B cell (primary cell): ENCODE results near the gene CD6. TPM values are rescaled to one million over a fixed set of nuclear protein-coding genes. Genes with fewer than 3 reads are reported as not detected.

Experiments used
- ATAC-seq: fragments of 200-7000 bp; cut with Tn5 transposase; one replicate; pipeline ENCODE4 v1.10.0; 2021; ENCODE audit warnings: low read depth, mild to moderate bottlenecking, moderate number of reproducible peaks, moderate library complexity
- CTCF ChIA-PET: fragments of 350-600 bp; sonication (Branson Sonifier 250); formaldehyde crosslinking; loops from one replicate; lab custom pipeline; 2021; ENCODE audit warnings: antibody characterized with exemption, inconsistent platforms; lab: Charles Lee
- POLR2A ChIA-PET: fragments of 350-600 bp; sonication (Branson Sonifier 250); formaldehyde crosslinking; loops from one replicate; lab custom pipeline; 2021; ENCODE audit warnings: antibody characterized with exemption; lab: Charles Lee
- DNase-seq: peaks from one replicate; pipeline ENCODE4 v3.0.0; 2013
- H2AFZ ChIP-seq: 2 replicates; pipeline ENCODE4 v1.6.1; 2012; ENCODE audit warnings: mild to moderate bottlenecking, low read depth, low read length; ENCODE audit not compliant: insufficient read depth, poor library complexity, severe bottlenecking
- H3K27ac ChIP-seq, 2 donors: 1 replicate in 1 of 2; 2 replicates in 1 of 2; pipeline ENCODE4 v1.5.1; 2012 to 2013; ENCODE audit warnings: low read length in 2 of 2, mild to moderate bottlenecking in 2 of 2, moderate library complexity in 1 of 2
- H3K27me3 ChIP-seq, 4 experiments: fragments of 200-600 bp in 1 of 4; sonication (generic) in 1 of 4; replicated peaks in 1 of 4; 1 replicate in 2 of 4; 2 replicates in 2 of 4; pipeline versions ENCODE4 v1.6.1 to v1.7.0; 2013 to 2016; ENCODE audit warnings: low read length in 3 of 4, mild to moderate bottlenecking in 2 of 4, mixed read lengths in 1 of 4, moderate library complexity in 1 of 4; ENCODE audit not compliant: insufficient read depth in 4 of 4, control insufficient read depth in 3 of 4; ENCODE audit errors: control extremely low read depth in 1 of 4
- H3K36me3 ChIP-seq, 2 experiments: replicated peaks in 1 of 2; 1 replicate in 1 of 2; 2 replicates in 1 of 2; pipeline versions ENCODE4 v1.6.1 to v1.7.1; 2013; ENCODE audit warnings: low read length in 1 of 2; ENCODE audit not compliant: insufficient read depth in 2 of 2, control insufficient read depth in 1 of 2; ENCODE audit errors: control extremely low read depth in 1 of 2, extremely low read depth in 1 of 2
- H3K4me1 ChIP-seq, 2 donors: fragments of 200-600 bp in 1 of 2; sonication (generic) in 1 of 2; 1 replicate in 1 of 2; 2 replicates in 1 of 2; pipeline versions ENCODE4 v1.5.1 to v1.6.1; 2013 to 2017; ENCODE audit warnings: low read length in 2 of 2; ENCODE audit not compliant: control insufficient read depth in 2 of 2, insufficient read depth in 2 of 2
- H3K4me2 ChIP-seq: replicated peaks from 2 replicates; pipeline ENCODE3; 2012; ENCODE audit warnings: mild to moderate bottlenecking, low read depth, low read length; ENCODE audit not compliant: poor library complexity, severe bottlenecking
- H3K4me3 ChIP-seq, 5 experiments: fragments of 200-600 bp in 1 of 5; sonication (generic) in 1 of 5; 1 replicate in 3 of 5; 2 replicates in 2 of 5; pipeline versions ENCODE4 v1.5.1 to v1.7.0; 2011 to 2016; ENCODE audit warnings: low read length in 4 of 5, mild to moderate bottlenecking in 4 of 5, low read depth in 2 of 5, control low read depth in 1 of 5, moderate library complexity in 1 of 5; ENCODE audit not compliant: insufficient read depth in 1 of 5; ENCODE audit errors: control extremely low read depth in 1 of 5, extremely low read depth in 1 of 5
- H3K79me2 ChIP-seq: fragments of 200-600 bp; sonication (generic); one replicate; pipeline ENCODE4 v1.6.0; 2016; ENCODE audit warnings: low read length; ENCODE audit not compliant: control insufficient read depth, insufficient read depth
- H3K9ac ChIP-seq: fragments of 200-600 bp; sonication (generic); 2 replicates; pipeline ENCODE4 v1.6.1; 2017; ENCODE audit warnings: mild to moderate bottlenecking, low read length, moderate library complexity
- H3K9me3 ChIP-seq, 3 donors: one replicate each; pipeline versions ENCODE4 v1.6.1 to v1.7.1; 2013; ENCODE audit warnings: low read length in 2 of 3; ENCODE audit not compliant: control insufficient read depth in 2 of 3, insufficient read depth in 1 of 3; ENCODE audit errors: control extremely low read depth in 1 of 3
- H4K20me1 ChIP-seq: 2 replicates; pipeline ENCODE4 v1.6.0; 2012; ENCODE audit warnings: mild to moderate bottlenecking, low read length; ENCODE audit not compliant: insufficient read depth, control insufficient read depth, poor library complexity, severe bottlenecking
- H3K27ac Mint-ChIP-seq: one replicate; pipeline ENCODE4 v1.8.0; 2021; ENCODE audit warnings: mixed read lengths
- H3K27me3 Mint-ChIP-seq: one replicate; pipeline ENCODE4 v1.8.0; 2021; ENCODE audit warnings: mixed read lengths
- H3K4me1 Mint-ChIP-seq: one replicate; pipeline ENCODE4 v1.8.0; 2021; ENCODE audit warnings: mixed read lengths
- H3K4me3 Mint-ChIP-seq: one replicate; pipeline ENCODE4 v1.8.0; 2021; ENCODE audit warnings: mixed read lengths
- H3K9me3 Mint-ChIP-seq: one replicate; pipeline ENCODE4 v1.8.0; 2022; ENCODE audit warnings: mixed read lengths; ENCODE audit not compliant: insufficient read depth
- CTCF ChIP-seq: fragments of 200-600 bp; IDR thresholded peaks from one replicate; pipeline ENCODE4 v1.8.0; 2022; ENCODE audit warnings: antibody characterized with exemption, mild to moderate bottlenecking
- EZH2 ChIP-seq: IDR thresholded peaks from 2 replicates; pipeline ENCODE4 v1.6.1; 2012; ENCODE audit warnings: borderline replicate concordance, low read depth, mild to moderate bottlenecking, moderate library complexity, low read length; ENCODE audit not compliant: insufficient read depth, poor library complexity, severe bottlenecking
- WGBS: methylation state at CpG from one replicate; pipeline ENCODE4 v1.1.5; 2013; ENCODE audit warnings: missing lambda C conversion rate; ENCODE audit not compliant: insufficient coverage; 5-methylcytosine and 5-hydroxymethylcytosine counted together
- intact Hi-C: fragments of 100-400 bp; cut with micrococcal nuclease; formaldehyde crosslinking; loops from one replicate; pipeline ENCODE4 v1.10.0; 2022
- polyA plus RNA-seq: library from polyadenylated mRNA; depleted of rRNA; stranded (reverse); fragments of >200 nt; gene quantifications from 2 replicates; pipeline ENCODE4 v1.2.3, GENCODE V29; 2012
- total RNA-seq, 2 donors: library from RNA; stranded (reverse); fragments of 120-200 nt in 1 of 2; gene quantifications; 1 replicate in 1 of 2; 2 replicates in 1 of 2; pipeline versions ENCODE4 v1.2.3 to v1.2.4, GENCODE V29; 2013 to 2022

CD6 gene
- total and polyA plus RNA-seq, 2 donors (not counting 1 experiment from before 2014, with no cell fraction given), result 9.3 to 13.6 TPM

GRCh38 chr11:60966890-60967289, 4.6 kb upstream of the CD6 start:
- Histone ChIP-seq H3K36me3 (no peaks in the 10 kb centered on the region), H3K79me2 (peaks cover 10% of the 10 kb centered on the region), H3K4me2 (no peak overlapping the region), H4K20me1 (no peaks in the 10 kb centered on the region), H3K4me1 (peaks cover 17 to 19% of the 10 kb centered on the region in 2 donors), H3K9me3 (peaks cover 0 to 4% (median 1%) of the 10 kb centered on the region in 3 donors), H2AFZ (no peak overlapping the region), H3K4me3 (no peak overlapping the region), H3K27ac (no peak overlapping the region), H3K9ac (no peak overlapping the region), H3K27me3 (no peaks in the 10 kb centered on the region)
- no peaks in the 10 kb centered on the region for H3K9me3 Mint-ChIP-seq
- intact Hi-C loops, result no loop called here
- DNase-seq (no peak), ATAC-seq (no peak)
- H3K27ac Mint-ChIP-seq, result no peak overlapping the region
- POLR2A ChIA-PET, result no interaction called here
- no peaks in the 10 kb centered on the region for H3K27me3 Mint-ChIP-seq
- CTCF ChIA-PET, result interaction anchor here (0.6 to 6.0 kb wide), 5 partner anchors 27 to 220 kb away, joined by 3 to 53 read pairs (median 3); no protein-coding TSS in a partner anchor
- peaks cover 18% of the 10 kb centered on the region for H3K4me1 Mint-ChIP-seq
- no peak overlapping the region for H3K4me3 Mint-ChIP-seq
- WGBS, result 55% methylated on average over 2 of the region's 4 CpGs
- no peak for TF ChIP-seq CTCF
- TF ChIP-seq EZH2, result no peak

- Histone ChIP-seq H3K27me3 (no peaks in the 10 kb centered on the region), H3K79me2 (peaks cover 18% of the 10 kb centered on the region), H3K4me3 (no peak overlapping the region), H4K20me1 (no peaks in the 10 kb centered on the region), H3K4me1 (peaks cover 27 to 32% of the 10 kb centered on the region in 2 donors), H3K4me2 (no peak overlapping the region), H2AFZ (no peak overlapping the region), H3K27ac (no peak overlapping the region), H3K9ac (no peak overlapping the region), H3K9me3 (peaks cover 0 to 4% (median 1%) of the 10 kb centered on the region in 3 donors), H3K36me3 (no peaks in the 10 kb centered on the region)
- H3K4me1 Mint-ChIP-seq, result peaks cover 27% of the 10 kb centered on the region
- H3K27ac Mint-ChIP-seq, result no peak overlapping the region
- no peaks in the 10 kb centered on the region for H3K9me3 Mint-ChIP-seq
- H3K27me3 Mint-ChIP-seq, result no peaks in the 10 kb centered on the region
- CTCF ChIA-PET, result interaction anchor here (0.7 to 6.0 kb wide), 9 partner anchors 16 to 219 kb away, joined by 3 to 53 read pairs (median 4); partner anchors contain the start of gene SLC15A3
- POLR2A ChIA-PET, result no interaction called here
- no peak for DNase-seq
- TF ChIP-seq CTCF, result no peak
- TF ChIP-seq EZH2, result no peak
- no CpG with 5 or more reads among the region's 1 CpG for WGBS
- intact Hi-C loops, result no loop called here
- ATAC-seq, result no peak
- no peak overlapping the region for H3K4me3 Mint-ChIP-seq
These were observed 3.3 kb upstream of the CD6 start for GRCh38 chr11:60968223-60968622.
